NCI-H1105 treated with DMSO at 0.1 percent for 48 hours (cell line): ENCODE data around the gene PHLDB1.

Experiments used
- DNase-seq: peaks from one replicate; lab custom pipeline; 2025; lab: John Stamatoyannopoulos, UW

The PHLDB1 gene

DNA sequence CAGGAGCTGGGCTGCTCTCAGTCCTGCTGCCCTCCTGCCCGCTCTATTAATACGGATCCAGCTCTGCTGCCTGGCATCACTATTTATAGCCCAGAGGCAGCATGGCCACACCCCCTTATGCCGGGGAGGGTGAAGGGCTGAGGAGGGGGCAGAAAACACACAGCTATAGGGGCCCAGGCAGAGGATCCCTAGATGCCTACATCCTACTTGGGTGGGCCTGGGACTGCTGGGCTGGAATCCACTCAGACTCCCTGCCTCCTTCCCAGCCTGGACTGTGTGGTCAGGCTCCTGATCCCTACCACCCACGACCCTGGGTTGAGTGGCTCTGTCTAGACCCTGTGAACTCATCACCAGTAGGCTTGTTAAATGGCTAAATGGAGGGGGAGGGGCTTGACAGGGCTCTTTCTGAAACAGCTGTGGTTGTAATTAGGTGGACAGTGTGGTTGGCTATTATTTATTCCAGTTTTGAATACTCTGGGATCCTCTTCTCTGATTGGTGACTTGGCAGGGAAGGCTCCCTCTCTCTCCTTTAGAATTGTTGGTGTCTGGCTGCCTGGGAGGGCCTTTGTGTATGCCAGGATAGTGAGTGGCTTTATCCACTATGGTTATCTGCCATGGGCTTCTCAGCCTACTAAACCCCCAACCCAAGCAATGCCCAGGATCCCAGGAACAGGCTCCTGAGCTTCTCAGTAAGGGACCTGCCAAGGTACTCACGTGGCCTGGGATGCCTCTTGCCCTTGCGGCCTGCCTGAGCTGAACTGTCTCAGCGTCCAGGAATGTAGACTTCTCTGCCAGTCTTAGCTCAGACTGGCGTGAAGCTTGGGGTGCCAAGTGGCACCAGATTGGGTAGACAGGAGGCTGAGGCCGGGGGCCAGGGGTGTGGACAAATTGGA is 15.2 kb downstream of the PHLDB1 start:
- DNase-seq: peak; percentile 98

DNA sequence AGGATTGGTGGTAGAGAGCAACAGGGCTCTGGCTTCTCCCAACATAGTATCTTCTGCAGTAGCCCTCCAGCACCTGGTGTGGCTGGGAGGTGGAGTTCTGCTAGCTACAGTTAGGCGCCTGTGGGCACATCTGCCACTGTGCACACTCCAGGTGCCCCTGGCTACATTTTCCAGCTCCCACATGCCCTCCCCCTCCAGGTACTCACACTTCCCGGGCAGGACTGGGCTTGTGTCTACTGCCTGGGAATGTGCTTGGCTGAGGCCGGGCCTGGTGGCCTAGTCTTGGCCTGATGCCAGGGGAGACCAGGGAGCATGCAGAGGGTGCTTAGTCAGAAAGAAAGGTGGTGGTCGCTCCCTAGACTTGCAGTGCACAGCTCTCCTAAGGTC is 15.8 kb downstream of the PHLDB1 start:
- peak; percentile 100 for DNase-seq

DNA sequence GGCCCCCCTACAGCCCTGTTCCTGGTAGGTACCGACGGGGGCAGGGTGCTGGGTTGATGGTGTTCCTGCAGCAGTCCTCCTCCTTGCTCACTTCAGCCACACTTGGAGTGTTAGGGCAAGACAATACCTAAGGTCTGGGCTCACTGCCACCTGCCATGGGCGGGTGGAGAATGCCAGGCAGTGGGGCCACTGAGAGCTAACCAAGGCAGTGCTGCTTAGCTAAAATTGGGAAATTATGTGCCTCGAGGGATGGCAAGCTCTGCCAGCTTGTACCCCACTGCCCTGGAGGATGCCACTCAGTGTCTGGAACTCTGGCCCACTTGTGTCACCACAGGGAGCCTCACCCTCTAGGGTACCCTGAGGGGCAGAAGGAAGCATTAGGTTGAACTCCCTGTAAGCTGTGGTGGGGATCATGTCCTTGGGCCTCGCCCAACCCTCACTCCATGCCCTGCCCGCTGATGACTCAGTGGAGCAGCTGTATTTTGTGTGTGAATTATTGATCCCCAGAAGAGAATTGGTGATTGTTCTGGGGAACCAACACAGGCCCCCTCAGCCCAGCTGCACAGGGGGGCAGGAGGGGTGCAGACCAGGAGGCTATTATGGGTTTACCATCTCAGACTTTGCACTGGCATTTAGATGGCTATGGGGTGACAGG is 17.7 kb downstream of the PHLDB1 start:
- peak; percentile 61 for DNase-seq

DNA sequence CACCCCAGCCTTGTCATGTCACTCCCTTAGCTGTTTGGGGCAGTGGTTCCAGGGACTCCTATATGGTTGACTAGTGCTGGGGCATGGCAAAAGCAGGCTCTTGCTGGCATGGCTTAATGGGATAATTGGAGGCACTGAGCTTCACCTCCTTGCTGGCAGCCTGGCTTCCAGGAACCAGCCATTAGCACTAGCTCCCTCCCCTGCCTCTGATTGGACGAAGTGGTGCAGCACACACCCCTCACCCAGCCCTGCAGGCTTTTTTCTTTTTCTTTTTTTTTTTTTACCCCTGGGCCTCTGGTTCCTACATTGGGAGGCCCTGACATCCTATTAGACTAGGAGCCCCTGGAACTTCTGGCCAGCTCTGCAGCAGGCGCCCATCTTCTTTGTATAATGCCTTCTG is 18.6 kb downstream of the PHLDB1 start:
- DNase-seq: peak; percentile 70

DNA sequence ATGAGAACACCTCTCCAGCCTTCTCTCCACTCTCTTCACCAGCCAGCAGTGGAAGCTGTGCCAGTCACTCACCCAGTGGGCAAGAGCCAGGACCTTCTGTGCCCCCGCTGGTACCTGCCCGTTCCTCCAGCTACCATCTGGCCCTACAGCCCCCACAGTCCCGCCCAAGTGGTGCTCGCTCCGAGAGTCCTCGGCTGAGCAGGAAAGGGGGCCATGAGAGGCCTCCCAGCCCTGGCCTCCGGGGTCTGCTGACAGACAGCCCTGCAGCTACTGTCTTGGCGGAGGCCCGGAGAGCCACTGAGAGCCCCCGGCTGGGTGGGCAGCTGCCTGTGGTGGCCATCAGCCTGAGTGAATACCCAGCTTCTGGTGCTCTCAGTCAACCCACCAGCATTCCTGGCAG is 20.2 kb downstream of the PHLDB1 start:
- DNase-seq: no peak

DNA sequence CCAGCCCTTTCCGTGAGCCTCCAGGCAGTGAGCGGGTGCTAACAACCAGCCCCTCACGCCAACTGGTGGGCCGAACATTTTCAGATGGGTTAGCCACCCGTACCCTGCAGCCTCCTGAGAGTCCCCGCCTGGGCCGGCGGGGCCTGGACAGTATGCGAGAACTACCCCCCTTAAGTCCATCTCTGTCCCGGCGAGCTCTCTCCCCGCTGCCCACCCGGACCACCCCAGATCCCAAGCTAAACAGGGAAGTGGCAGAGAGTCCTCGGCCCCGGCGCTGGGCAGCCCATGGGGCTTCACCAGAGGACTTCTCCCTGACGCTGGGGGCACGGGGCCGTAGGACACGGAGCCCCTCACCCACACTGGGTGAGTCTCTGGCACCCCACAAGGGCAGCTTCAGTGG is 20.6 kb downstream of the PHLDB1 start:
- no peak for DNase-seq

DNA sequence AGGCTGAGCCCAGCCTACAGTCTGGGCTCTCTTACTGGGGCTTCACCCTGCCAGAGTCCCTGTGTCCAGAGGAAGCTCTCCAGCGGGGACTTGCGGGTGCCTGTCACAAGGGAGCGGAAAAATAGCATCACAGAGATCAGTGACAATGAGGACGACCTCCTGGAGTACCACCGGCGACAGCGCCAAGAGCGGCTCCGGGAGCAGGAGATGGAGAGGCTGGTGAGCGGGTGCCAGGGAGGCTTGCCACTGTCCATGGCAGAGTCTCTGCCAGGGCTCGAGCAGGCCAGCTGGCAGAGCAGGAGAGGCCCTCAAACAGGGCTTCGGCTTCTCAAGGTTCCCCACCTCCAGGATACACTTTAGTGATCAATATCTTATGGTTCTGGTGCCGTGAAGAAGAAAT is 21.0 kb downstream of the PHLDB1 start:
- DNase-seq: no peak

DNA sequence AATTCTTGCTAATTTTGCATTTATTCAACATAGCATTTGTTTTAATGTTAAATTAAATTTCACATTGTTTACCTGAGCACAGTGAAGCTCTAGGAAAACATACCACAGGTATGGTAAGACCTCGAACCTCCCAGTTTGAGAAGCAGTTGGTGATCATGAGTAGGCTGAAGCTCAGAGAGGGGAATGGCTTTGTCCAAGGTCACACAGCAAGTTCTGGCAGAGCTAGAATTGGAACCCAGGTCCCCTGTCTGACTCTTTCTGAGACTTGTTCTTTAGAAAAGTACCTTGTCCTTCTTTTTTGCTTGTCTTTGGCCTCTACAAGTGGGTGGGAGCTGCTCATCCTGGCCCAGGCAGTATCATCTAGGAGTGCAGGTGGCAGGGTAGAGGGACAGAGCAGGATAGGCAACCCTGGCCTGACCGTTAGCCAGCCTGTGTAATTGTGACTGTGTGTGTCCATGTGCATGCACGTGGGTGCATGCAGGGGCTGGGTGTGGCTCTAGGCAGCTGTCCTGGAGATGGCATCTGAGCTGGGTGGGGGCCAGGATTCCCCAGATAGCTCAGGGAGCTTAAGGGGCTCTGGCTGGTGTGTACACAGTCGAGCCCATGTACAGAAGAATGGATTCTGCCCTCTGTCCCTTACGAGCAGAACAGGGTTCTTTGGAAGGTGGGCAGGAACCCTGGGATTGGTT is 21.6 kb downstream of the PHLDB1 start:
- no peak for DNase-seq

DNA sequence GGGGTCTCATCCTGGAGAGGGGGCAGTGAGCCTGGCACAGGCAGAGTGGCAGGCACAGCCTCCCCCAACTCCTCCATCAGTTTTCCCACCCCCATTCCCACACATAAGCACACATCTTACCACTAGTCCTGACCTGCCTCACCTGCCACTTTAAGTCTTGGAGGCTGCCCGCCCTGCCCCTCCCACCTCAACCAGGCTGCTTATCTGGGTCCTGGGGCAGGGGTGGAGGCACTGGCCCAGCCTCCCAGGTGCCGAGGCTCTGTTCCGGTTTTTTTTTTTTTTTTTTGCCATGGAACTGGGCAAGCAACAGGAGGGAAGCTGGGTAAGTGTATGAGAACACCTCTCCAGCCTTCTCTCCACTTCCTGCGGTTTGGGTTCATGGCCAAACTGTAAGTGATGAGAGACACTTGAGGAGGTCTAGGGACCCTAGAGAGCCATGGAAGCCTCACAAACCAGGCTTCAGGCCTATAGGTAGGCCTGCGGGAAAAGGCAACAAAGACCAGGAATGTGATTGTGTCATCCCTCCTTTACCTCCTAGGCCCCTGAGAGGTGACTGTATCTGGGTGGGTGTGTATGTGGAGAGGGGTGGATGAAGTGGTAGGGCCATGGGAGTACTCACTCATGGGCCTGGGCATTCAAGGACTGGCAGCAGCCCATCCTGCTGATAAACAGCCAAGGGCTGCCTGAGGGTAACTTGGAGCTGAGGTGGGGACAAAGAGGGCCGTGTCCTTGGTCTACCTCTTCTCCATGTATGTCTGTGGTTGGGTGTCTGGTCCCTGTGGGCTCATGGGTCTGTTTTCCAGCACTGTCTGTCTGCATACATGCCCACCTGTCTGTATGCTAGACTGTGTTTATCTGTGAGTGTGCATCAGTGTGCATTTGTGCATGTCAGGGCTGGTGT is 22.6 kb downstream of the PHLDB1 start:
- no peak for DNase-seq

DNA sequence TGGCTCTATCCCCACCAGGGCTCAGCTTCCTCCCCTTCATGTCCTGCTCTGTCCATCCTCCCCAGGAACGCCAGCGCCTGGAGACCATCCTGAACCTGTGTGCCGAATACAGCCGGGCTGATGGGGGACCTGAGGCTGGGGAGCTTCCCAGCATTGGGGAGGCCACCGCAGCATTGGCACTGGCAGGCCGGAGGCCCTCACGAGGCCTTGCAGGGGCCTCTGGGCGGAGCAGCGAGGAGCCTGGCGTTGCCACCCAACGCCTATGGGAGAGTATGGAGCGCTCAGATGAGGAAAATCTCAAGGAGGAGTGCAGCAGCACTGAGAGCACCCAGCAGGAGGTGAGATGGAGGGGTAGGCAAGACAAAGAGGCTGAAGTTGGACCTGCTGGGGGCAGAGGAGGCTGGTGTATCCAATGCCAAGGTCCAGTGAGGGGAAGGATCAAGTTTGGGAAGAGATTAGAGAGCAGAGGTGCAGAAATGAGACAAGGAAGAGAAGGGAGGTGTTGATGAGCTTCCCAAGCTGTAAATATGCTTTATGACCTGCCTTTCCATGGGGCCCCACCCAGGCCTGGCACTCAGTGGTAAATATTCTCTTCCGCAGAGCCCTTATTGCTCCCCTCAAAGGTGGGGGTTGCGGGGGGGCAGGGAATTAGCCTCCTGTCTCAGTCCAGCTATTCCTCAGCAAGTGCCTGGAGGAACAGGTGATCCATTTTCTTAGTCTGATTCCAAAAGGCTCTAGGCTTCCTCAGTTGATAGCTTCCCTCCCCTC is 23.9 kb downstream of the PHLDB1 start:
- no peak for DNase-seq

DNA sequence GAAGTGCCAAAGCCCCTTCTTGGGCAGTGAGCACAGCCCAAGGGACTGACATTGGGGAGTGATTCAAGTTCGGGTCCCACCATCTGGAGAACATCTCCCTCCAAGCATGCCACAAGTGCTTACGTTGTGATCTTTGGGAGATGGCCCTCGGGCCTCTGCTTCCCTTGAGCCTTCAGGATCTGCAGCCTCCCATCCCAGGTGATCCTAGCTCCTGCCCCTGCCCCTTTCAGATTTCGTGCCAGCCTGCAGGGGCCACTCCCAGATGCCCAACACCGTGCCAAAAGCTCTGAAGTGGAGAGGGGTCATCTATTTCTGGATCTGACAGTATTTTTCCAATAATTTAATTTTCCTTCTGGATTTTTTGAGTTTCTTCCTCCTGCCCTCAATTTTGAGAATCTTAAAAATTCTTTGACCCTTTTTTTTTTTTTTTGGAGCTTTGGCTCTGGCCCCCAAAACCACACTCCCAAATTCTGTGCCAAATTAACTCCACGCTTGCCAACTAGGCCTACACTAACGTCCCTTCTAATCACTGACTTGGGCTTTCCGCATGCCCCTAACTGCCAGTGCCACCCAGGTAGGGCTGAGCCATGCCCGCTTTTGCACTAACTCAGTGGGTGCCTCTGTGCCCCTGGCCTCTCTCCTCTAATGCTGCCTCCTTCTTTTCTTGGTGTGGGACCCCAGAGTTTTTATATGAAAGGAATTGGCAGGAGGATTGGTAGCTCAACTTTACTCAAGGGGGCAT is 25.3 kb downstream of the PHLDB1 start:
- DNase-seq: no peak

DNA sequence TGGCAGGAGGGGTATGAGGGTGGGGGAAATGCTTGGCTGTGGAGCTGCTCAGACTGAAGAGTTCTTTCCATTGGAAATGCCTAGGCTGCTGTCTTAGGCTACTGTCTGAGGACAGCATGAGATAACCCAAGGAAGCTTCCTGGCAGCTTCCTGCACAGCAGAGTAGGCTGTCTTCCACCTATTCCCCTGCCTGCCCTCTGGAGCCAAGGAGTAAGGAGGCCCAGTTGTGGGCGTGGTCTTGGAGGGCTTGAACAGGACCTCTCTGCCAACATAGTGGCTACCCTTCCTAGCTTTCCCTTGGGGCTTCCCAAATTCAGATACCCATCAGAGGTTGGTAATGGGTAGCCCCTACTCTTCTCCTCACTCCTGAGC is 25.9 kb downstream of the PHLDB1 start:
- DNase-seq: no peak

DNA sequence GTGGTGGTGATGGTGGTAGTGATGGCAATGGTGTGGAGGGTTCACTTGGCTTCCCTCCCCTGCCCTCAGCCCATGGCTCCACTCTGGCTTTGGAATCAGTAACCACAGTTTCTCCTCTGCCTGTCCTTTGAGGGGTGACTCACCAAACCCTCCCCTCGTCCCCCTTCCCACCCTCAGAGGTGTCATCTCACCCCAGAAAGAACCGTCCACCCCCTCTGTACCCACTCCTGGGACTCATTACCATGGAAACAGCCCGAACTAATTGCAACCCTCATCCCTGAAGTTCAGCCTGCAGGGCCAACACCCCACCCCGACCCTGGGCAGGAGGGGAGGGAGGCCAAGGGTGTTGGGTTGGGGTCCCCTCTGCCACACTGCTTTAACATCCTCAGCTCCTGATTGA is 26.6 kb downstream of the PHLDB1 start:
- DNase-seq: no peak

DNA sequence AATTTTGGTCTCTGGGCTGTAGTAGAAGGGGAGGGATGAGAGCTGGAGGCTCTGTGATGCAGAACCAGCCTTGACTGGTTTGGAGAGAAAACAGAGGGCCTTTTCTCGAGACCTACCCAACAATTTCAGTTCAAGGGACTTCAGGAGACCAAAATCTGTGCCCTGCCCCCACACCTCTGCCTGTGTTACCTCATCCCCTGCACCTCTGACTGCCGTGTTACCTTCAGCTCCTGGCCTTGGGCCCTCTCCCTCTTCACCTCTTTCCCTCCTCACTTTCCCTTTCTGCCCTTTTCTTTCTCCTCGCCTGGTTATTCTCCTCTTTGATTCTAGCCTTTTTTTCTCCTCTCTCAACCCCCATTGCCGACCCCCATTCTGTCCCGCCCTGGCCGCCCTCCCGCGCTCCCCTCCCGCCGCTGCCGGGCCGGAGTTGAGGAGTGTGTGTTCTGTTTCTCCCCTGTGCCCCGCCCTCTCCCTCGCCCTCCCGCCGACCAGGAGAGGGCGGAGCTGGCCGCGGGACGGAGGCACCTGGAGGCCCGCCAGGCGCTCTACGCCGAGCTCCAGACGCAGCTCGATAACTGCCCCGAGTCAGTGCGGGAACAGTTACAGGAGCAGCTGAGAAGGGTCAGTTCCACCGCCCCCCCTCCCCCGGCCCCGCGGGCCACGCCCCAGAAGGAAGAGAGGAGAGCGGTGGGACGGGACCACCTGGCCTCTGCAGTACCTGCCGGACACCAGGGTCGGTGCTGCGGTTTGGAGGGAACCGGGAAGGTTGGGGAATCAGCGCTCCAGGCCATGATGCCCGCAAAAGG is 27.2 kb downstream of the PHLDB1 start:
- peak; percentile 93 for DNase-seq

DNA sequence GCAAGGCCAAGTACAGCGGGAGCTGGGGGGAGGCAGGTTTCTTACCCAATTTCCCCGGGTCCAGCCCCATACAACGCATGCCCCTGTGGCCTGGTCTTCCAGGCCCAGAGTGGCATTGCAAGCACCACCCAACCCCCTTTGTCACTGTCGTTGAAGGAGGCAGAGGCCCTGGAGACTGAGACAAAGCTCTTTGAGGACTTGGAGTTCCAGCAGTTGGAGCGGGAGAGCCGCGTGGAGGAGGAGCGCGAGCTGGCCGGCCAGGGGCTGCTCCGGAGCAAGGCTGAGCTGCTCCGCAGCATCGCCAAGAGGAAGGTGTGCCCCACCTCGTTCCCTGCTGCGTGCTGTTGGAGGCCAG is 27.8 kb downstream of the PHLDB1 start:
- peak; percentile 69 for DNase-seq

DNA sequence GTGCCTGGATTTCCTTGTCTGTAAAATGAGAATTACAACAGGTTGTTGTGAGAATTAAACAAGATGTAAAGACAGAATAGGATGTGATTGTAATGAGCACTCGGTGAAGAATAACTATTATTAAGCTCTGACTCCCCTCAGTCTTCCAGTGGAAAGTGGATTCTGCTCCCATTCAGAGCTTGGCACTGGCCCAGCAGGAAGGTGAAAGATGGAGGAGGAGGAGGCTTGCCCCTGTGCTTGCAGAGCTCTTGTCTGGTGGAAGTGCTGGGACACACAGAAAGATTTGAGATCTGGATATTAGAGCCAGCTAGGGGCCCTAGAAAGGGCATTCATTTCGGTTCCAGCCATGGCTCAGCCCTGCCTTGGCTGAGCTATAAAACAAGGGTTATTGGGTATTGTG is 28.2 kb downstream of the PHLDB1 start:
- peak; percentile 70 for DNase-seq

DNA sequence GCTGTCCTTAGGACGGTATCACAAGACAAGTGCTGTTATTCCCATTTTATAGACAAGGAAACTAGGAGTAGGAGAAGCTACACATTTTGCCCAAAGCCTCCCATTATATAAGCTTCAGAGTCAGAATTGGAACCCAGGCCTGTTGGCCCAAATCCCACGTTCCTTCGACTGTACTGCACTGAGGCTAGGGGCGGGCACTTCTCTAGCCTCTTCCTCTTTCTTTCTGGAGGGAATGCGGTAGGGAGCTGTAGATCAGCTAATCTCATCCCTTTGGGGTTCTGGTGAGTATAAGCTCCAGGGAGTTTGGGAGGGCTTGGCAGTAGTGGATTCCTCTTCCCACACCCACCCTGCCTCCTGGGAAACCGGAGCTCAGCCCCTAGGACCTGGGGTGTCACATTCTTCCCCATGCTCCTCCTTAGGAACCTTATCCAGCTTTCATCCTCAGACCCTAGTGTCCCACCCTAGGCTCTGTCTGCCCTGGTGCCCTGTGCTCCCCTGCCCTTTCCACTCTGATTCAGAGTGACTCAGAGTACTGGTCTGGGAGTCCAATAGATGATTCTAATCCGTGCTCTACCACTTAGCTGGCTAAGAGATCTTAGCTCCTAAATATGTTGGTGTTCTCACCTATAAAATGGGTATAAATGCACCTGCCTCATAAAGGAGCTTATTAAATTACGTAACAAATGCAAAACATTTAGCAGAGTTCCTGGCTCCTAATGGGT is 29.3 kb downstream of the PHLDB1 start:
- DNase-seq: no peak

DNA sequence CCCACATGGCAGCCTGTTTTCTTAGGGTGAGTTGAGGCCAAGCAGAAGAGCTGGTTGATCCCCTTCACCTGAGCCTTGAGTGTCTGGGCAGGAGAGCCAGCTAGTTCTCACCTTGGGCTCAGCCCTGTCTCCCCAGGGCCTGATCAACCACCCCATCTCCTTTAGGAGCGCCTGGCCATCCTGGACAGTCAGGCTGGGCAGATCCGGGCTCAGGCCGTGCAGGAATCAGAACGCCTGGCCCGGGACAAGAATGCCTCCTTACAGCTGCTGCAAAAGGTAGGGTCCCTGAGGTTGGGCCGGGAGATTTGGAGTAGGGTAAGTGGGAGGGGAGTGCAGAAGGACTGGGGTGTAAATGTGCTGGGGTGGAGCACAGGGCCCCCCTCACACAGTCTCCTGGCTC is 31.3 kb downstream of the PHLDB1 start:
- no peak for DNase-seq

DNA sequence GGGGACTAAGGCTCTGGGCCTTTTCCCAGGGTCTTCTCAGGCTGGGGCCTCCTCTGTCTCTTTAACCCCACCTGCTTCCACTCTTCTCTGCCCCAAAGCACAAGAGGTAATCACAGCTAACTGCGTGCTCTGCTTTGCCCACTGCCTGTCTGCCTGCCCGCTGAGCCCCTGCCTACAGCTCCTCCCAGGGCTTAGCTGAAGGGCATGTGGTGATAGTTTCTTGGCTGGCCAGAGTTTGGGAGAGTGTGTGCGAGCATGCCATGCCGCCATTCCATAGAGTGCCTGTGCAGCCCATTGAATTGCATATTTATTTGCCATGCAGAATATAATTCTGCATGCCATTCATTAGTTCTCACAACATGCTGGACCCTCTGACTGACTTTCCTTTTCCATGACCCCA is 32.5 kb downstream of the PHLDB1 start:
- DNase-seq: peak; percentile 30
